ENCODE measurements around the gene ADGRL4.
"Not testable (repeated sequence)": the region's sequence is repeated elsewhere in the genome, so short reads cannot be mapped to it uniquely, and the experiment has no call there.

ADGRL4 gene

DNA sequence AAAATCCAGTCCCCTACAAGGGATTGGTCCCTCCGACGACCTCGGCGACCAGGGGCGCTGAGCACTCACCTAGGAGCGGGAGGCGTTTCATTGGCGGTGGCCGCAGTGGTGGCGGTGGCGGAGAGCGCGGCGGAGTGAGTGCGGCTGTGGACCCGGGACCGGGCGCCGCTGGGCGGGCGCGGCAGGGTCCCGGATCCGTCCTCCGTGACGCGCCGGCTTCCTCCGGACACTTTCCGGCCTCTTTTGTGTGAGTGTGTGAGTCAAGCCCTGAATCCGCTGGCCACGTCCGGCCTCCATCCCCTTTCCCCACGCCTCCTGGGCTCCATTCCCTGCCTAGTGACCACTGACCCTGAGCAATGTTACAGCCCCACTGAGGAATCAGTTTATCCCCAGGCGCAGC is at the start of gene ADGRL4:
Gene ADGRL4 (minus strand): TSS at position 167 of the 400 bp plus-strand sequence. CDS start 76 bp downstream, at position 91.
- no peak for DNase-seq

DNA sequence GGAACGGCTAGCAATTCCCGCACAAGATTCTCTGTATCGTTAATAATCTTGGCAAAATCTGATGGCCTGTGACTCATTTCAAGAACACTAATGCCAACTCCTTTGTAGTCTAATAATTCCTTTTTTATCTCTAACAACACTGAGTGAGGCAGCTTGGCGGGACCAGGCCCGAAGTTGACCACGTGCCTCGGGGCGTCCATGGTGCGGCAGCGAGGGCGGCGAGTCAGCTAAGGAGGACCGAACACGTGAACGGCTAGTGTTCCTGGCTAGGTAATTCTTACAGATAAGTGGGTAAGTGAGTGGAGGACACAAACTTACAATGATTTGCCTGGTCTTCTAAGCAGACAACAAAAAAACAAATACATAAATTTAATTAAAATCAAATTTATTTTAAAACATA is 49.3 kb upstream of the ADGRL4 start:
- DNase-seq: no peak

DNA sequence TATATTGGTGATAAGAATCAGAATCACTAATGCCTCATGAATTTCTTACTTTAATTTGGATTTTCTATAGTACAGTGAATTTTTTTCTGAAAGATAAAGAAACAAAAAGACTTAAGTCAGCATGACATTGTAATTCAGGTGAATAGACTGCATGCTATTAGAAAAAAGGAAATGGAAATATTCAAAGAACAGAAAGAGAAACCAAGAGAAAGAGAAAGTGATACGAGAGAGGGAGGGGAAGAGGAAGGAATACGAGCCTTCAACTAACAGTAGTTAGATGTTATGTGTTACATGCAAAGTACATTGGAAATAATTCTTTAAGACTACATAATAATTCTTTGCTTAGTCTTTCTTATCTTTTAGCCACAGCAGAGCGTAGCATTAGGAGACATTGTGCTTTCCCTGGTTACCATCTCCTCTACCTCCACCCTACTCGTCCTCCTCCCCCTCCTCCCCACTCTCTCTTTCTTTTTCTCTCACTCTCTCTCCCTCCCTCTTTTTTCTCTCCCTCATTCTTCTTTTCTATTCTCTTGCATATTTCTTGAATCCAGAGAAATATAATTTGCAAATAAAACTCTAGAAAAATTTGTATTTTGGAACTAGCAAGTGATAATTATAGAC is 46.4 kb upstream of the ADGRL4 start:
- no peak for DNase-seq

DNA sequence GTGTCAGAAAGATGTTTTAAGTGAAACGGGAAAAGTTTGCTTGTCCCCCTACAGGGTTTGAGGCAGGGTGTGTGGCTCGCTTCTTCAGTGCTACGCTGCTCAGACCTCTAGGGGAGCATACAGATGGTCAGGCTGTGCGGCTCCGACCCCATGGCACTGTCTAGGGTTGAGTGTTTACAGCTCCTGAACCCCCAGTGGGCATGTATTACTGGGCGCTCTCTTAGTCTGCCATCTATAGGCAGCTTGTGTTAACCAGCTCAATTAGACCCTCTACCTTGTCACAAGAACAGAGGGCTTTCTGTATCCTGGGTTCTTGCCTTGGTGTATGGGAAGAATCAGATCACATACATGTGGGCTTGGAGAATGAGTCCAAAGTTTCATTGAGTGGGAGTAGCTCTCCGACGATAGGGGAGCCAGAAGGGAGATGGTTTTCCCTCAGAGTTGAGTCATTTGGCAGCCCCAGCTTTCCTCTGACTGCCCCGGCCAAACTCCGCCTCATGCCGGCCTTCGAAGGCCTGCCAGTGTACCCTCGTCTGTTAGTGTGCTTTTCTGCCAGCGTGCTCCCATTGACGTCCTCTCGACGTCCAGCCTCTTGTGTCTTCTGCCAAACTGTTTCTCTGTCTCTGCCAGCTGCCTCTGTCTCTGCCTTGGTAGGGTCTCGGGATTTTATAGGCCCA is 38.6 kb upstream of the ADGRL4 start:
- no peak for DNase-seq

- DNase-seq: no peak
These were observed 37.0 kb upstream of the ADGRL4 start for GRCh38 chr1:79043506-79043905.

DNA sequence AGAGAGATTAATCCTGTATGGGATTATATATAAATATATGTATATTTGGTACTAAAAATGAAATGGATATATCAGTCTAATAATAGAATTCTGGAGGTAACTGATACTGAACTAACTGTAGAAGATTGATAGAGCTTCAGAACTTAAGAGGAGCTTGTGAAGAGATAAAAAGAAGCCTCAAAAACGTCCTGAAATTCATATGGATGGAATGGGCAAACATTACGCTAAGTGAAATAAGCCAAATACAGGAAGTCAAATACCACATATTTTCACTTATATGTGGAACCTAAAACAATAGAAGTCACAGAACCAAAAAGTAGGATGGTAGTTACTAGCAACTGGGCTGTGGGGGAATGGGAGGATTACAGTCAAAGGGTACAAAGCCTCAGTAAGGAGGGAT is 36.0 kb upstream of the ADGRL4 start:
- DNase-seq: no peak

DNA sequence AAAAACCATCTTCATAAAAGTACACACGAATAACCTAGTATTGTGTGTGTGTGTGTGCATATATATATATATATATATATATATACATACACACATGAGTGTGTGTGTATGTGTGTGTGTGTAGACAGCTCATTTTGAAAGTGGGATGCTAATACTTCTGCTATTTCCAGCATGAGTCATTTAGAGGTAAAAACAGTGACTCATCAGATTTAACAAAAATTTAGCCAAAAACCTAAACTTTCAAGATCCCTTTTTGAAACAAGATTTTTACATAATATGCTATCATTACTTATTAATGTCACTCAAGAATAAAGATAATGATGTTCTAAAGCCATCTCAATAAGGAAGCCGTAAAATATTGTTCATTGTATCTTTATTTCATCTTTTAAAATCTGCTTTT is 35.6 kb upstream of the ADGRL4 start:
- no peak for DNase-seq

GRCh38 chr1:79041666-79042065 is 35.1 kb upstream of the ADGRL4 start:
- no peak for DNase-seq

DNA sequence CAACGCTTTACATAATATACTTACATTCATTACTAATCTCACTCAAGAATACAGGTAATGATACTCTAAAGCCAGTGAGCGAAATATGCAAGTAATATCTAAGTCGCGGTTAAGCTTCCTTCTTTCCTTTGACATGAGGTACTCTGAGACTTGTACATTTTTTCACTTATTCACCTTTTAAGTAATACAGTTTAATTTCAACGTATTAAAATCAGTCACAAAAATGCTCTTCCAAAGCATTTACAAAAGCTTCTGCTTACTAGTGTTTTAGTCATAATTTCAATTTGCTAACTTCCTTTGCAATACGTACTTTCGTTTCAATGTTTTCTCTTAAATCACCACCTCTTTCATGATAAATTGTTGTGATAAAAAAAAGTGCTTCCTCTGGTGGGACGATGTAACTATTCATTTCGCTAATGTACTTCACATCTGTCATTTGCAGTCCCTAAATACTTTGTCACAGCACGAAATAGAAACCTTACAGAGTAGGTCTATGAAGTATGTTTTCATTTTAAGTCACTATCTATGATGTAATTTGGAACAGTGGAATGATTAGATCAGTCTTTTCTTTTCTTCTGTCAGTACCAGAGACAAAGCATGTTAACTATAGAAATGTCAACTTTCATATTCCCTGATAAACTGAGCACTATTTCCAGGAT is 34.0 kb upstream of the ADGRL4 start:
- DNase-seq: no peak

- DNase-seq: no peak
These were observed 30.6 kb upstream of the ADGRL4 start for GRCh38 chr1:79037085-79037484.

GRCh38 chr1:79012500-79012899 is 6.0 kb upstream of the ADGRL4 start:
- DNase-seq: no peak

GRCh38 chr1:79010589-79010988 is 4.1 kb upstream of the ADGRL4 start:
- no peak for DNase-seq

DNA sequence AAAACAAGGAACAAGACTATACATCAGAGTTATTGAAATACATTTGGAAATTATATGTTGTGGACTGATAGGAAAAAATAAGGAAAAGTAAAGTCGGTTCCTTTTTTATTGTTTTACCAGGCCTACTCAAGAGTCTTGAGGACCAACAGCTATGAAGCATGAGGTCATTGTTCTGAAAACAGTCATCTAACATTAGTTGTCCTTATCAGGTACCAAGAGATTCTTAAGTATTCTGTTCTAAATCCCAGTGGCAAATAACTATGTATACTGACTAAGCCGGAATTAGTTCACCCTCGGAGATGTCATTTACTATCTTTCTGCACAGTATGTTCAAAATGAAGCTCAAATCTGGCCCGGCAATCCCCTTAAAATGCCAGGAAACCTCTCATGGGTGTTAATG is 585 bp downstream of the ADGRL4 start:
- no peak for DNase-seq

DNA sequence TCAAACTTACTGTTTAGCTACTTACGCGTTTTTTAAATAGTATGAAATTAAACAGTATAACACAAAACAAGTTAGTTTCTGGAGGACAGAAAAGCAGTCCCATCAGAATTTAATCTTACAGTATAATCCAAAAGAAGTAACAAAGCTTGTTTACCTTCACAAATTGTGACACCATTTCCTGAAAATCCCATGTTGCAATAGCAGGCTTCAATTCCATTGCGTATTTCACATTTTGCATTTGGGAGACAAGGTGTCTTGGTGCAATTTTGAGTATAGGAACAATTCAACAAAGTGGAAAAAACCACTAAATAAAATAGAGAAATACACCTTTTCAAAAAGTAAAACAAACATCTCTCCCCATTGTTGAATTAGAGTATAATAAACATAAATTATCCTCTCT is 1.6 kb downstream of the ADGRL4 start:
- DNase-seq: no peak

DNA sequence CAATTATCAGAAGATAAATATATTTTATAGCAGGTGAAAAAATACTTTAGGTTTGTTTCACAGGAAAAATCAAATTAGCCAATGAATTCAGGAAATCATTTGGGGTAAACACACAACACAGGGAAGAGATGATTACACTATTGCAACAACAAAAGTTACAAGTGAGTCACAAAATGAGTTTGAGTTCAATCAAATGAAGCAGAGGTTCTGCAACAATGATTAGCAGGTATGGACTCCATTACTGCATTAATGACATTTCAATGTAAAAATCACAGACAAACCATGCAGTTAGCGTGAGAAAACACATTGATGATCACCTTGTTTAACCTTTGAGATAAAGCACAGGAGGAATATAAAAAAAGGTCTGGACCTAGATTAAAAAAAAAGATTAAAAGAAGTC is 9.7 kb downstream of the ADGRL4 start:
- no peak for DNase-seq

DNA sequence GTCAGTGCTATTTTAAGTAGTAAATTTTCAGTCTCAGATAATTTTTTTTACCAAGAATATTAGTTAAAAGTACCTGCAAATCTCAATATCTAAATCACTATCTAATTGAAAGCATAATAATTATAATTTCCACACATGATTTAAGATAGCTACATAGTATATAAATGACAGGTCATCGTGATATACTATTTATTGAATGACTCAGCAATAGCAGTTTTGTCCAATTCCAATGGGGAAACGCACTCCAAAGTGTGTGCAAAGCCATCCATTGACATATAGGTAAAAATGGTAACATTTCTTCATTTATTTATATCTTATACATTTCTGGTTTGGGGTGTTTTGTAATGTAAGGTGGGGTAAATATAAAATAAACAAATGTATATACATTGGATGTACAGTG is 19.5 kb downstream of the ADGRL4 start:
- DNase-seq: no peak

- no peak for DNase-seq
These were observed 26.0 kb downstream of the ADGRL4 start for GRCh38 chr1:78980511-78980910.

DNA sequence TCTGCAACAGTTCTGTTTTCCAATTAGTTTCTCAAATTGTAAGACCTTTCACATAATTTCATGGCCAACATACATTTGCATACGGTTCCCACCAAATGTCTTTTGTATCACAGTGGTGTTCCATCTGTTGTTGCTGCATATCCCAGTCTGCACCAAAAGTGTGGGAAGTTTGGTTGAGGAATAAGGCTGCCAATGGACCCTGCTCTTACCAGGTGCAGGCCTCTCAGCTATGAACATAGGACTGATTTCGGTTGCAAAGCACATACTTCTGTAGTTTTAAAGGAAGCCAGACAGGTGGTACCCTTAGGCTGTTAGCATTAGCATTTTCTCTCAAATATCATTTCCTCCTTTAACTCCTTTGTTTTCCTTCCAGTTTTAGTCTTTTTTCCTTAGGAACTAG is 33.8 kb downstream of the ADGRL4 start:
- DNase-seq: no peak

DNA sequence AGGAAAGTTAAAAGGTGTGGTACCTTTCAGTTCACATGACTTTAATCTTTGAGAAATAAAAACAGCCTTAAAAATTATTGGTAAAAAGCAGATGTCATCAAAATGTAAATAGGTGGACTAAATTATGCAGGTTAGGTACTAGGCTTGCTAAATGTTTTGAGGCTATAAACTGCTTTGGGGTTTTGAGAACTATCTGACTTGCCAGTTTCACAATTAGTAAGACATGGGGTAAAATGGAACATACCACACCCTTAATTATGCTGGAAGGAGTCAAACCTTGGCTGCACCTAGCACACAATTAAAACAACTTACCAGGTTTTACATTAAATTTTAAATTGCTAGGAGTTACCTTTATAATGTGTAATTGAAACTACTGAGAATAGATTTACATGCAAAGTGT is 39.4 kb downstream of the ADGRL4 start:
- DNase-seq: not testable (repeated sequence)

DNA sequence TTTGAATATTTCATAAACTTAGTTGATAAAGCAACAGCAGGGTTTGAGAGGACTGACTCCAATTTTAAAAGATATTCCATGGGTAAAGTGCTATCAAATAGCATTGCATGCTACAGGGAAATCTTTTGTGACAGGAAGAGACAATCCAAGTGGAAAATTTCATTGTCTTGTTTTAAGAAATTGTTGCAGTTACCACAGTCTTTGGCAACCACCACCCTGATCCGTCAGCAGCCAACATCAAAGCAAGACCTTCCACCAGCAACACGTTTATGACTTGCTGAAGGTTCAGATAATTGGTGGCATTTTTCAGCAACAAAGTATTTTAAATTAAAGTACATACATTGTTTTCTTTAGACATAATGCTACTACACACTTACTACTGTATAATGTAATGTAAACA is 47.8 kb downstream of the ADGRL4 start:
- DNase-seq: no peak

GRCh38 chr1:78950826-78951225 is 55.7 kb downstream of the ADGRL4 start:
- DNase-seq: no peak

GRCh38 chr1:78949227-78949626 is 57.3 kb downstream of the ADGRL4 start:
- no peak for DNase-seq

DNA sequence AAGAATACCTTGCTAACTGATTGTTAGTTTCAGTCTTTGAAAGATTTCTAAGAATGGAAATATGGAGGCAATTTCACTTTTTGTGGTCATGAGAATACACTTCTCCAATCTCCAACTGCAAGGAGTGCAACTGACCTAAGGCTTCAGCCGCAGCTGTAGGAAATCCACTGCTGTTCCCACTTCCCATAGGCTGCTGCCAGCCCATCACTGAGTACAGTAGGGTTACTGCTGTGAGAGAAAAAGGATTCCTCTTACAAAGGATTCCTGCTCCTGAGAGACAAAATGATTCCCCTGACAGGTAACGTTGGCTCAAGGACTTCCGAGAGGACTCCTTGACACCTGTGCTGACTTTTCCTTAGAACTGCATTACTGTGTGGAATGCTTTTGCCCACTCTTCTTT is 87.4 kb downstream of the ADGRL4 start:
- DNase-seq: no peak

- no peak for DNase-seq
These were observed 88.4 kb downstream of the ADGRL4 start for GRCh38 chr1:78918157-78918556.

GRCh38 chr1:78916986-78917385 is 89.5 kb downstream of the ADGRL4 start:
- no peak for DNase-seq

Data from activated T-cell treated with anti-CD3 and anti-CD28 coated beads, Interleukin-2, amount 50 U/mL, for 1 hour (primary cell).